Activated naive CD8-positive, alpha-beta T cell treated with anti-CD3 and anti-CD28 coated beads, Interleukin-2, amount 50 U/mL, for 24 hours (primary cell): ENCODE results near the gene MT1B.

ENCODE experiments used
- ATAC-seq: fragments of 150-1000 bp; cut with Tn5 transposase; one replicate; pipeline ENCODE4 v1.10.0; 2021
- DNase-seq: peaks from one replicate; pipeline ENCODE4 v3.0.0; 2021
- H3K27ac Mint-ChIP-seq: one replicate; pipeline ENCODE4 v1.8.0; 2021; ENCODE audit warnings: mild to moderate bottlenecking, mixed read lengths
- H3K27me3 Mint-ChIP-seq: one replicate; pipeline ENCODE4 v1.8.0; 2021; ENCODE audit warnings: mixed read lengths
- H3K36me3 Mint-ChIP-seq: one replicate; pipeline ENCODE4 v1.8.0; 2021; ENCODE audit warnings: low read depth, mixed read lengths
- H3K4me1 Mint-ChIP-seq: one replicate; pipeline ENCODE4 v1.8.0; 2021; ENCODE audit warnings: mixed read lengths
- H3K4me3 Mint-ChIP-seq: one replicate; pipeline ENCODE4 v1.8.0; 2021; ENCODE audit warnings: mild to moderate bottlenecking, moderate library complexity, mixed read lengths
- H3K9me3 Mint-ChIP-seq: one replicate; pipeline ENCODE4 v1.8.0; 2021; ENCODE audit warnings: mixed read lengths

Gene MT1B

GRCh38 chr16:56651586-56651985 is at the start of gene MT1B:
MT1B (plus strand) TSS chr16:56651886; CDS start chr16:56651954, 68 bp downstream.
- Mint-ChIP-seq H3K36me3 (no peaks in the 10 kb centered on the region), H3K27me3 (peaks cover 9% of the 10 kb centered on the region), H3K4me3 (no peak within 1 kb of the TSS), H3K9me3 (no peaks in the 10 kb centered on the region), H3K4me1 (no peaks in the 10 kb centered on the region), H3K27ac (no peak within 1 kb of the TSS)
- ATAC-seq: no peak
- no peak for DNase-seq

- Mint-ChIP-seq H3K4me1 (peaks cover 22% of the 10 kb centered on the region), H3K27ac (no peak overlapping the region), H3K27me3 (peaks cover 6% of the 10 kb centered on the region), H3K9me3 (no peaks in the 10 kb centered on the region), H3K36me3 (no peaks in the 10 kb centered on the region), H3K4me3 (no peak overlapping the region)
- DNase-seq (no peak), ATAC-seq (no peak)
Observed at GRCh38 chr16:56603589-56603988, 48.1 kb upstream of the MT1B start.

GRCh38 chr16:56604966-56605365 is 46.7 kb upstream of the MT1B start:
- no peak for ATAC-seq
- Mint-ChIP-seq H3K9me3 (no peaks in the 10 kb centered on the region), H3K4me3 (no peak overlapping the region), H3K27me3 (peaks cover 6% of the 10 kb centered on the region), H3K27ac (no peak overlapping the region), H3K4me1 (peaks cover 31% of the 10 kb centered on the region), H3K36me3 (peaks cover 2% of the 10 kb centered on the region)
- DNase-seq: no peak

DNA sequence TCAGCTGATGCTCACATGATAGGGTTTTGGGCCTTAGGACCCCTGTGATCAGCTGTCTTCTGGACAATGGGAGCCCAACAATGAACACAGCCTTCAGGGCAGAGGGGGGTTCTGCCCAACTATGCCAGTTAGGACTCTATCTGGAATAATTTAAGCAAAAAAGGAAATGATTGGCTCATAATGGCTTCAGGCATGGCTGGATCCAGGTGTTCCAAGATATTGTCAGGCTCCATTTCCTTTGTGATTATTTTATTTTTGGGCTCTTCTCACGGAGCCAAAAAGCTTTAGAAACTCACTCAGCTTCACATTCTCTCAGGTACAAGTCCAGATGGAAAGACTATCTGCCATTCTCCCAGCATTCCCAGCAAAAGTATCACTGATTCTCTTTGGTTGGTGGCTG is 46.2 kb upstream of the MT1B start:
- no peak for ATAC-seq
- no peak for DNase-seq
- Mint-ChIP-seq H3K36me3 (peaks cover 2% of the 10 kb centered on the region), H3K27ac (peak overlapping the region; percentile 86), H3K4me1 (peaks cover 36% of the 10 kb centered on the region), H3K9me3 (no peaks in the 10 kb centered on the region), H3K27me3 (peaks cover 1% of the 10 kb centered on the region), H3K4me3 (no peak overlapping the region)

DNA sequence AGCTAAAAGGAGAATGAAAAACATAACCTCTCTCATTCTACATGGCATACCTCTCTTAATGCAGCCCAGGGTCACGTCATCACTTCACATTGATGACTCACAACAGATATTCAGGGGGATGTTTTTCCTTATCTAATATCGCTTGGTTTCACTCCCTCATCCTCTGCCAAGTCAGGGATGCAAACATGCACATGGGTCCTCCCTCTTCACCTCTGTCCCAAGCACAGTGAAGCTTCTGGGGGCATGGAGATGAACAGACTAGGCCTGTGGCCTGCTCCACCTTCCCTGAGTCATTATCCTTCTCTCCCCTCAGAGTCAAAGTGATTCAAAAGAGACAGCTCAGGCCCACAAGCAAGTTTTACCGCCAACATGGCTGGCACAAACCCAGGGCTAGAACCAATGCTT is 45.6 kb upstream of the MT1B start:
- peaks cover 2% of the 10 kb centered on the region for H3K36me3 Mint-ChIP-seq
- no peaks in the 10 kb centered on the region for H3K27me3 Mint-ChIP-seq
- H3K9me3 Mint-ChIP-seq: no peaks in the 10 kb centered on the region
- DNase-seq: no peak
- peak overlapping the region; percentile 86 for H3K27ac Mint-ChIP-seq
- peak; percentile 6 for ATAC-seq
- no peak overlapping the region for H3K4me3 Mint-ChIP-seq
- peaks cover 42% of the 10 kb centered on the region for H3K4me1 Mint-ChIP-seq

- Mint-ChIP-seq H3K9me3 (no peaks in the 10 kb centered on the region), H3K27ac (peak overlapping the region; percentile 86), H3K4me1 (peaks cover 47% of the 10 kb centered on the region), H3K4me3 (peak overlapping the region; percentile 4), H3K36me3 (peaks cover 2% of the 10 kb centered on the region), H3K27me3 (no peaks in the 10 kb centered on the region)
- DNase-seq (no peak), ATAC-seq (no peak)
Observed at GRCh38 chr16:56606476-56607108, 45.1 kb upstream of the MT1B start.

- peaks cover 52% of the 10 kb centered on the region for H3K4me1 Mint-ChIP-seq
Observed at GRCh38 chr16:56607109-56607618, 44.5 kb upstream of the MT1B start.

GRCh38 chr16:56607675-56608042 is 44.0 kb upstream of the MT1B start:
- peaks cover 57% of the 10 kb centered on the region for H3K4me1 Mint-ChIP-seq
- ATAC-seq (no peak), DNase-seq (no peak)
- H3K27ac Mint-ChIP-seq: peak overlapping the region; percentile 86
- H3K27me3 Mint-ChIP-seq: peaks cover 2% of the 10 kb centered on the region
- H3K4me3 Mint-ChIP-seq: peak overlapping the region; percentile 89
- no peaks in the 10 kb centered on the region for H3K9me3 Mint-ChIP-seq
- peaks cover 2% of the 10 kb centered on the region for H3K36me3 Mint-ChIP-seq

More at GRCh38 chr16:56607109-56607618, 44.5 kb upstream of the MT1B start:
- Mint-ChIP-seq H3K27me3 (no peaks in the 10 kb centered on the region), H3K27ac (peak overlapping the region; percentile 86), H3K4me3 (no peak overlapping the region), H3K36me3 (peaks cover 2% of the 10 kb centered on the region), H3K9me3 (no peaks in the 10 kb centered on the region)
- DNase-seq: peak; percentile 35
- no peak for ATAC-seq

DNA sequence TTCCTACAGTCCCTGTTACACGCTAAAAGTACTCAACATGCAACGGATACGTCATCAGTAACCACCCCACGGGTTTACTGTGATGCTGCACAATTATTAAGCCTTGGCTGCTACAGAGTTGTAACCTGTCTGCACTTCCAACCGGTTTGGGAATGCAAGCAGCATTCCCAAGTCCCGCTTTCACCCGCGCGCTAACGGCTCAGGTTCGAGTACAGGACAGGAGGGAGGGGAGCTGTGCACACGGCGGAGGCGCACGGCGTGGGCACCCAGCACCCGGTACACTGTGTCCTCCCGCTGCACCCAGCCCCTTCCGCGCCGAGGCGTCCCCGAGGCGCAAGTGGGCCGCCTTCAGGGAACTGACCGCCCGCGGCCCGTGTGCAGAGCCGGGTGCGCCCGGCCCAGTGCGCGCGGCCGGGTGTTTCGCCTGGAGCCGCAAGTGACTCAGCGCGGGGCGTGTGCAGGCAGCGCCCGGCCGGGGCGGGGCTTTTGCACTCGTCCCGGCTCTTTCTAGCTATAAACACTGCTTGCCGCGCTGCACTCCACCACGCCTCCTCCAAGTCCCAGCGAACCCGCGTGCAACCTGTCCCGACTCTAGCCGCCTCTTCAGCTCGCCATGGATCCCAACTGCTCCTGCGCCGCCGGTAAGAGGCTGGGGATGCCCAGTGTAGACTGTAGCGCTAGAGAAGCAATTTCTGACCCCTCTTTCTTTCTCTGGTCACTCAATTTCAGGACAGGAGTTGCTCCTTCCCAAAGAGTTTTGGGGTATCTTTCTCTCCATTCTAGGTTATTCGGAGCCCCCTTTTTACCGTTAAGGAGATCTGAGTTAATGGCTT is 43.4 kb upstream of the MT1B start, which contains the start of gene MT2A:
MT2A (plus strand) TSS at position 542 of the 833 bp plus-strand sequence; CDS start at position 614, 72 bp downstream.
- peaks cover 2% of the 10 kb centered on the region for H3K36me3 Mint-ChIP-seq
- no peaks in the 10 kb centered on the region for H3K9me3 Mint-ChIP-seq
- peaks cover 2% of the 10 kb centered on the region for H3K27me3 Mint-ChIP-seq
- H3K4me1 Mint-ChIP-seq: peaks cover 62% of the 10 kb centered on the region
- peak within 1 kb of the TSS; percentile 99 for H3K27ac Mint-ChIP-seq
- DNase-seq: peak; percentile 91
- ATAC-seq: peak; percentile 71
- H3K4me3 Mint-ChIP-seq: peak within 1 kb of the TSS; percentile 89

DNA sequence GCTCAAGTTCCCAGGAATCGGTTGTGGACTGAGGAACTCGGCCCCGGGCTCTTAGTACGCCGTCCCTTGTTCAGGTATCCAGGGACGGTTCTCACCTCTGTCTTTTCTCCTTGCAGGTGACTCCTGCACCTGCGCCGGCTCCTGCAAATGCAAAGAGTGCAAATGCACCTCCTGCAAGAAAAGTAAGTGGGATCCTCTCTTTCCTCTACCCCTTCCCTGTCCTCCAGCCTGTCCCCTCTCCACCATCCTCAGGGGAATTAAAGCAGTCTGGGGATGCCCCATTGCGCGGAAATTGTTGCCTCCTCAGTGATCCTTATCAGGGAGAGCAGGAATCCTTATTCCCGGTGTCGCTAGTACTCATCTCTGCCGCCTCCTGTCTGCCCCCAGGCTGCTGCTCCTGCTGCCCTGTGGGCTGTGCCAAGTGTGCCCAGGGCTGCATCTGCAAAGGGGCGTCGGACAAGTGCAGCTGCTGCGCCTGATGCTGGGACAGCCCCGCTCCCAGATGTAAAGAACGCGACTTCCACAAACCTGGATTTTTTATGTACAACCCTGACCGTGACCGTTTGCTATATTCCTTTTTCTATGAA is 42.7 kb upstream of the MT1B start:
- H3K27me3 Mint-ChIP-seq: peaks cover 2% of the 10 kb centered on the region
- H3K36me3 Mint-ChIP-seq: peaks cover 2% of the 10 kb centered on the region
- H3K27ac Mint-ChIP-seq: peak overlapping the region; percentile 99
- DNase-seq (no peak), ATAC-seq (no peak)
- peak overlapping the region; percentile 89 for H3K4me3 Mint-ChIP-seq
- peaks cover 69% of the 10 kb centered on the region for H3K4me1 Mint-ChIP-seq
- H3K9me3 Mint-ChIP-seq: no peaks in the 10 kb centered on the region

DNA sequence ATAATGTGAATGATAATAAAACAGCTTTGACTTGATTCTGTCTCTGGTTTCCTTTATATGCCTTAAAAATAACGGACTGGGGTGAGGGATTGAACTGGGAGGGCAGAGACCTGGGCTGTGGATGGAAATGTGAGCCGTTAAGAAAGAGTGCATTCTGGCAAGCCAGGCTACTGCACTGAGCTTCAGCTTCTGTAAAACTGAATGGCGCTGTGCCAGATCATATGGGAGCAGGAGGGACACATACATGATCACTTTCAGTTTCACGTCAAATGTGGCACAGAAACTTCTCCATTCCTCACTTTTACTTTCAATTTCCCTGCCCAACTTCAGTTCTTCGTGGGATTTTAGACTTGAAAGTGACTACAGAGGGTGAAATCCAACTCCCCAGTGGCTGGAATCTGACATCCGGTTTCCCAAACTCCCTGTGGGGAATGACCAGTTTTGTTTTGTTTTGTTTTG is 42.2 kb upstream of the MT1B start:
- DNase-seq (peak; percentile 77), ATAC-seq (peak; percentile 25)
- H3K9me3 Mint-ChIP-seq: no peaks in the 10 kb centered on the region
- peaks cover 2% of the 10 kb centered on the region for H3K36me3 Mint-ChIP-seq
- H3K4me1 Mint-ChIP-seq: peaks cover 74% of the 10 kb centered on the region
- peak overlapping the region; percentile 89 for H3K4me3 Mint-ChIP-seq
- H3K27me3 Mint-ChIP-seq: peaks cover 2% of the 10 kb centered on the region
- peak overlapping the region; percentile 99 for H3K27ac Mint-ChIP-seq

GRCh38 chr16:56610017-56610608 is 41.6 kb upstream of the MT1B start:
- peak overlapping the region; percentile 89 for H3K4me3 Mint-ChIP-seq
- peak overlapping the region; percentile 99 for H3K27ac Mint-ChIP-seq
- H3K36me3 Mint-ChIP-seq: peaks cover 2% of the 10 kb centered on the region
- H3K9me3 Mint-ChIP-seq: no peaks in the 10 kb centered on the region
- ATAC-seq (peak; percentile 62), DNase-seq (peak; percentile 80)
- peaks cover 81% of the 10 kb centered on the region for H3K4me1 Mint-ChIP-seq
- peaks cover 2% of the 10 kb centered on the region for H3K27me3 Mint-ChIP-seq

DNA sequence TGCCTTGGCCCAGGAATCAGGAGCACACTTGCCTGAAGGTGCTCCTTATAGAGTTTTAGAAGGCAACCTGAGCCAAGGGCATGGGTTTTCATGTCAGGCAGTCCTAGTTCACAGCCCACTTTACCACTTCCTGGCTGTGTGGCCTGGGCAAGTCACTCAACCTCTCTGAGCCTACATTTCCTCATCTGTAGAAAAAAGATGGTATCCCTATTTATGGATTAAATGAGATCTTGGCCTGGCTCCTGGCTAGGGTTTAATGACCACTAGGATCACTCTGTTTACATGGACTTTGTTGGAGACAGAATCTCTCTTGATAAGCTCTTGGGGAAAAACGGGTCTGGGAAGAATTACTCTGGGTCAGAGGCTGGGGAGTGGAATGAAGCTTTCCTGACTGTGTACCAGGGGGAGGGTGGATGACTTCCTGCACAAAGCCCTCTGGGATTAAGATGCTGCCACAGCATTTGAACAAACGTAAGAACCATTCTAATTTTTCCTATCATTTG is 41.0 kb upstream of the MT1B start:
- Mint-ChIP-seq H3K4me3 (peak overlapping the region; percentile 89), H3K4me1 (peaks cover 86% of the 10 kb centered on the region), H3K27ac (peak overlapping the region; percentile 99), H3K27me3 (peaks cover 2% of the 10 kb centered on the region), H3K9me3 (no peaks in the 10 kb centered on the region), H3K36me3 (peaks cover 2% of the 10 kb centered on the region)
- ATAC-seq (peak; percentile 31), DNase-seq (no peak)

- peak overlapping the region; percentile 55 for H3K4me3 Mint-ChIP-seq
- peak overlapping the region; percentile 99 for H3K27ac Mint-ChIP-seq
- H3K27me3 Mint-ChIP-seq: peaks cover 2% of the 10 kb centered on the region
- DNase-seq (peak; percentile 25), ATAC-seq (no peak)
- H3K4me1 Mint-ChIP-seq: peaks cover 83% of the 10 kb centered on the region
- H3K36me3 Mint-ChIP-seq: peaks cover 2% of the 10 kb centered on the region
- no peaks in the 10 kb centered on the region for H3K9me3 Mint-ChIP-seq
Observed at GRCh38 chr16:56611281-56611833, 40.3 kb upstream of the MT1B start.
